K562 (cell line): ENCODE results near the gene BLZF1. TPM values are rescaled to one million over a fixed set of nuclear protein-coding genes. Genes with fewer than 3 reads are reported as not detected.
A peak's percentile ranks its signal among the peaks of the same experiment; 100 is the strongest.

Source experiments
- BRD9 ChIP-seq: fragments of 450-650 bp; IDR thresholded peaks from 2 replicates; pipeline ENCODE4 v1.6.1; 2018; ENCODE audit warnings: low read depth; ENCODE audit not compliant: partially characterized antibody
- E2F4 ChIP-seq: sonication (generic); formaldehyde crosslinking; IDR thresholded peaks from 2 replicates; pipeline ENCODE4 v1.8.0; 2022; ENCODE audit warnings: mild to moderate bottlenecking, low read depth, missing genetic modification reagents
- HDGF ChIP-seq: fragments of 450-650 bp; IDR thresholded peaks from 2 replicates; pipeline ENCODE4 v1.6.1; 2016
- ILF3 ChIP-seq: fragments of 450-650 bp; IDR thresholded peaks from 2 replicates; pipeline ENCODE4 v1.6.1; 2018; ENCODE audit warnings: antibody characterized with exemption, mild to moderate bottlenecking, moderate library complexity, borderline replicate concordance
- MECOM ChIP-seq: fragments of 250-450 bp; sonication (Bioruptor Pico); IDR thresholded peaks from 2 replicates; pipeline ENCODE4 v1.8.0; 2022; ENCODE audit warnings: inconsistent platforms
- NFIX ChIP-seq: fragments of 250-450 bp; sonication (Bioruptor Pico); IDR thresholded peaks from 2 replicates; pipeline ENCODE4 v1.4.0; 2020; ENCODE audit warnings: low read depth, mild to moderate bottlenecking, moderate library complexity
- RBM22 ChIP-seq: fragments of 200-400 bp; formaldehyde crosslinking; IDR thresholded peaks from 2 replicates; pipeline ENCODE4 v1.6.1; 2018; ENCODE audit warnings: low read length, low read depth; ENCODE audit not compliant: poor library complexity, severe bottlenecking
- RFX7 ChIP-seq: fragments of 250-450 bp; sonication (Bioruptor Pico); IDR thresholded peaks from 2 replicates; pipeline ENCODE4 v1.5.1; 2021; ENCODE audit warnings: mild to moderate bottlenecking
- TAF1 ChIP-seq: IDR thresholded peaks from 2 replicates; pipeline ENCODE4 v1.6.1; 2011; ENCODE audit warnings: mild to moderate bottlenecking, low read length, moderate library complexity; ENCODE audit not compliant: insufficient read depth, control insufficient read depth, severe bottlenecking; ENCODE audit errors: extremely low read depth
- TBL1XR1 ChIP-seq, 2 experiments: IDR thresholded peaks; 2 replicates each; pipeline ENCODE4 v1.6.1; 2012; ENCODE audit warnings: improper control_type of control experiment in 2 of 2, low read length in 2 of 2, mild to moderate bottlenecking in 1 of 2
- ZBTB34 ChIP-seq: fragments of 250-450 bp; sonication (Bioruptor Pico); IDR thresholded peaks from 2 replicates; pipeline ENCODE4 v1.8.0; 2021; ENCODE audit warnings: mild to moderate bottlenecking, moderate library complexity
- ZNF253 ChIP-seq: fragments of 250-450 bp; sonication (Bioruptor Pico); conservative IDR thresholded peaks from 2 replicates; pipeline ENCODE4 v1.6.1; 2021; ENCODE audit warnings: mild to moderate bottlenecking
- polyA plus RNA-seq, 8 experiments: library from polyadenylated mRNA; depleted of rRNA in 4 of 8; stranded (reverse) in 5 of 8; unstranded in 3 of 8; fragments of >200 nt; fragmentation: Nextera tagmentation in 2 of 8; fragmentation: Illumina TruSeq in 1 of 8; extraction: Ambion mirVana in 2 of 8; extraction: Trizol in 1 of 8; gene quantifications; 2 replicates each; pipeline versions ENCODE4 v1.2.1 to v1.2.3, GENCODE V29; 2011 to 2014; ENCODE audit warnings: inconsistent platforms in 1 of 8, missing spikeins in 1 of 8
- total RNA-seq, 7 experiments: library from RNA; depleted of rRNA in 6 of 7; stranded (reverse); fragments of >200 nt in 6 of 7; fragmentation: Illumina TruSeq in 2 of 7; extraction: Trizol in 2 of 7; gene quantifications; 2 replicates each; pipeline versions ENCODE4 v1.2.1 to v1.2.3, GENCODE V29; 2011 to 2021; ENCODE audit warnings: low replicate concordance in 1 of 7

Gene BLZF1
- total and polyA plus RNA-seq, 9 of the 15 experiments (the other 6 are each of a cell fraction or from before 2014, with no cell fraction given), result 20.5 to 32.8 (median 25.3) TPM

- TF ChIP-seq RBM22 (no peak), HDGF (no peak), E2F4 (CRISPR knock-in tag) (no peak), ZBTB34 (no peak), ILF3 (no peak), BRD9 (no peak), MECOM (no peak), NFIX (CRISPR knock-in tag) (no peak), RFX7 (no peak), TAF1 (peak; percentile 16), ZNF253 (no peak), TBL1XR1 (IDR thresholded peaks at IDR 0.05; ENCODE audit: low read length in 2 of 2) (no peak)
- TF ChIP-seq, all 486 proteins: peak for 25
Measured at GRCh38 chr1:169371404-169371803, 3.4 kb downstream of the BLZF1 start (continued).
